Iris pigment epithelial cell (primary cell): Measurements from ENCODE around the gene ELOF1.

Experiments
- DNase-seq: peaks from one replicate; pipeline ENCODE4 v3.0.0-alpha.2; 2011; ENCODE audit warnings: low read depth

The ELOF1 gene

DNA sequence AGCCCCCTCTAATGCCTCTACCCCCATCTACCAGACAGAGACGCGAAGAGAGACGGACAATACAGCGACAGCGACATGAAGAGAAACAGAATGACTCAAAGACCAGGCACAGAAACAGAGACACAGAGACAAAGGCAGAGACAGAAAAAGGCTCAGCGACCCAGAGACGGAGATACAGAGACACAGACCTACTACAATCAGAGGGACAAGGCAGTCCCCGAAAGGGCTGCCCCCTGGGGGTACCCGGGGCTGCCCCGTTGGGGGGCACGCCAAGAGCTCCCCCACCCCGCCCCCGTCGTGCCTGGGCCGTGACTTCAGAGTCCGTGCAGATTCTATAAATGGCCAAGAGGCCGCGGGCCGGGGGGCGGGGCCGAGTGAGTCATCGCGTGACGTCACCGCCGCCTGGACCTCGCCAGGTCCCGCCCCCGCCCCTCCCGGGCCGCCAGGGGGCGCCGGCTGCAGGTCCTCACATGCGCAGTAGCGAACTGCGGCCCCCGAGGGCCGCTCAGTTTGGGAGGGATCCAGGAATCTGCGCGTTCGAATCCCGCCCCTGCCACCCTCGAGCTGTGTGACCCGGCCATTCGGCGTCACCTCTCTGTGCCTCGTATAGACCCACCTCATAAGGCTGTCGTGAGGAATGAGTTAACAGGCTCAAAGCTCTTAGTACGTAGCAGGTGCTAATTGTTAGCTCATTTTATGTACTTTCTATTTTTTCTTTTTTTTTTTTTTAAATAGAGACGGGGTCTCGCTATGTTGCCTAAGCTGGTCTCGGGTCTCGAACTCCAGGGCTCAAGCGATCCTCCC, 23.0 kb downstream of the ELOF1 start:
- peak; percentile 86 for DNase-seq

DNA sequence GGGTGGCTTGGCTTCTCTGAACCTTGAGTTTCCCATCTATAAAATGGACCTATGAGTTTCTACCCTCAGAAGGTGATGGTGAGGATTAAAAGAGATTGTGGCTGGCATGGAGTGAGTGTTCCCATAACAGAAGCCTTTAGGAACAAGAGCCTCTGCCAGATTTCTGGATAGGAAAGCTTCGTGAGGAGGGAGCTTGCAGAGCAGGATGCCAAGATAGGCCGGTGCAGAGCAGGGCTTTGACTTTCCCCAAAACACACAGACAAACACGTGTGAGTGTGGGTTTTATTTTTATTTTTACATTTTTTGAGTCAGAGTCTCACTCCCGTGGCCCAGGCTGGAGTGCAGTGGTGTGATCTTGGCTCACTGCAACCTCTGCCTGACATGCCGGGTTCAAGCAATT, 24.1 kb downstream of the ELOF1 start:
- no peak for DNase-seq

DNA sequence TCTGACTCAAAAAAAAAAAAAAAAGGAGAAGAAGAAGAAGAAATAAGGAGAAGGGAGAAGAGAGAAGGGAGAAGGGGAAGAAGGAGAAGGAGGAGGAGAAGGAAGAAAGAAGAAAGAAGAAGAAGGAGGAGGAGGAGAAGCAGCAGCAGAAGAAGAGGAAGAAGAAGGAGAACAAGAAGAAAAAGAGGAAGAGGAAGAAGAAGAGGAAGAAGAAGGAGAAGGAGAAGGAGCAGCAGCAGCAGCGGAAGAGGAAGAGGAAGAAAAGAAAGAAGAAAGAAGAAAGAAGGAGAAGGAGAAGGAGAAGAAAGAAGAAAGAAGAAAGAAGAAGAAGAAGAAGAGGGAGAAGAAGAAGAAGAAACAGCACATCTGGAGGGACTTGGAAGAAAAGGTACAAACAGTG, 24.5 kb downstream of the ELOF1 start:
- no peak for DNase-seq

DNA sequence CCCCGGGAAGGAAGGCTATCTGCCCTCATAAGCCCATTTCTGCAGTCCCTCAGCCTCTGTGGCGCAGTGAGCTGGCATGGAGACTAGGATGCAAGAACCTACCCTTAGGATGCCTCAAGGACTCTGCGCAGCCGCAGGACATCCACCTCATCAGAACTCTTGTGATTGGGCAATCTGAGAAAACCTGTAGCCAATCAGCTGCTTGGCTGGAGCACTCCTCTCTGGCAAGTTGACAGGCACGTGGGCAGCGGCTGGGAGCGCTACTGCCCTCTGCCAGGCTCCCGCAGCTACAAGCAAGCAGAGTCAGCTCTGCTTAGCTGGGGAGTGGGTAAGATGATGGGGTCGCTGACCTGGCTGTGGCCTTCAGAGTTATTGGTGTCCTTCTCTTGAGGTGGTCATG, 28.6 kb downstream of the ELOF1 start:
- peak; percentile 94 for DNase-seq

DNA sequence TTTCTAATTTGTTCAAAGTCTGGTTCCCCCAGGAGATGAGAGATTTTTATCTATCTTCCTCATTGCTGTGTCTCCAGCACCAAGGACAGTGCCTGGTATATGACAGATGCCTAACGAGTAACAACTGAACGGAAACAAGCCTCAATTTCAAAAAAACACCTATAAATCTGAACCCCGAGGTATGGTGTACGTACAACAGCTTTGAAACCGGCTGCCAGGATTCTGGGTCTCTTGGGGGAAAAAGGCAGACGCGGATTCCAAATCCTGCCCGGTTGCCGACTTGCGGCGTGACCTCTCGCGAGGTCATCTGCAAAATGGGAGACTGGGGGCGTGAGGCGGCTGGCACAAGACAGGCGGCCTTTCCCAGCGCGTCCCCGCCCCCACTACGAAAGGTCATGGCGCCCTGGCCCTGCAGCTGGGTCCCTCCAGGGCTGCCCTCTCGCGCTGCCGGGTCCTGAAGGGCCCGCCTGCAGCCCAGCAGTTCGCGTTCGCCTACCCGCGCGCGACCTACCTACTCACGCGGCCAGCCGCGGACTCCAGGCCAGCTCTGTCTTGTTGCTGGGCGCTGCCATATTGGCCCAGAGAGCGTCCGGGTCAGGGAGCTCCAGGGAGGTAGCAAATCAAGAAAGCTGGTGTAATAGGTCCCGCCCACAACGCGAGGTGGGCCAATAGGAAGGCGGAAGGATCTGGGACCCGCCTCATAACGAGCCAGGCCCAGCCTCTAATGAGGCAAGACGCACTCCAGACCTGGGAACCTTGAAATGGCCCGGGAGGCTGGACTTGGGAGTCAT, 30.3 kb downstream of the ELOF1 start, which contains the start of gene ECSIT:
Gene ECSIT, minus strand, starts transcription at position 584 of the 791 bp plus-strand sequence. CDS start 9,964 bp downstream, outside the sequence.
- DNase-seq = peak; percentile 99

DNA sequence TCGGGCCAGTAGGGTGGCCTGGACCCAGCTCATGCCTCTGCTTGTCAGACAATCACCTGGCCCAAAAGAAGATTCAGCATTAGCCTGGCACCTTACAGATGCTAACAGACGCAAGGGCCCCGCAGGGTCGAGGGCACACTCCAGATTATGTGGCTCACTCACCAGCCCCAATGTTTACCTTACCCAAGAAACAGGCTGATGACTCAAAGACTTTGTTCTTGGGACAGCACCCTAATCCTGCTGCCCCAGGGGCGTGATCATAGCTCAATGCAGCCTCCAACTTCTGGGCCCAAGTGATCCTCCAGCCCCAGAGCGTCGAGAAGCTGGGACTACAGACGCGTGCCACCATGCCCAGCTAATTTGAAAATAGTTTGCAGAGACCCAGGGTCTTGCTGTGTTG, 39.9 kb downstream of the ELOF1 start:
- no peak for DNase-seq

DNA sequence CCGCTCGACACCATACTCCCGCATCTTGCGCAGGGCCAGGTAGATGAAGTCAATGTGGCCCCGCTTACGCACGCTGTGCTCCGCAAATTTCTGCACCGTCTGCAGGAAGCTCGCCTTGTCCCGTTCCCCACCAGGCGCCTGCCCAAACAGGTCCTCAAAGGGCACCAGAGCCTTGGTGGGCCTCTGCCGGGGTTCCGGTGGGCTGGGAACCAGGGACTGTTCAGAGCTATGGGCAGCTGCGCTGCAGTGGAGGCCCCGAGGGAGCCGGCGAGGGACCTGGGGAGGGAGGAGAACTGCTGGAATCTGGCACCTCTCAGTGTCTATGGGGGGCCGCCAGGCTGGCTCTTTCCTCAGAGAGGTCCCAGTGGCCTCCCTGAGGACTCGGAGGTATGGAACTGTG, 45.1 kb downstream of the ELOF1 start:
- DNase-seq = no peak

DNA sequence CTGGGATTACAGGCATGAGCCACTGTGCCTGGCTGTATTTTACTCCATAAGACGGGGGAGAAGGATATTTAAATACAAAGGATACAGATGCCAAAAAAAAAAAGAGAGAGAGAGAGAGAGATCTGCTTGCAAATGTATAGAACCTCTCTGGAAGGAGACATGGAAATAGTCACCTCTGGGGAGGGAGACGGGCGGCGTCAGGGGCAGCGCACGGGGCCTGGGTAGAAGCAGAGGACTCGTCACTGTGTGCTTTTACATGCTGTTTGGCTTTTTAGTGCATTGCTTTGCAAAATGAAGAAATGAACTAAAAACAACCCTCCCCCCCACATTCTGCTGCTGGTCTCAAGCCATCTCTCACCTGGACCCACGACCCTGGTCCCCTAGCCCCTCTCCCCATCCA, 48.6 kb downstream of the ELOF1 start:
- DNase-seq = no peak

DNA sequence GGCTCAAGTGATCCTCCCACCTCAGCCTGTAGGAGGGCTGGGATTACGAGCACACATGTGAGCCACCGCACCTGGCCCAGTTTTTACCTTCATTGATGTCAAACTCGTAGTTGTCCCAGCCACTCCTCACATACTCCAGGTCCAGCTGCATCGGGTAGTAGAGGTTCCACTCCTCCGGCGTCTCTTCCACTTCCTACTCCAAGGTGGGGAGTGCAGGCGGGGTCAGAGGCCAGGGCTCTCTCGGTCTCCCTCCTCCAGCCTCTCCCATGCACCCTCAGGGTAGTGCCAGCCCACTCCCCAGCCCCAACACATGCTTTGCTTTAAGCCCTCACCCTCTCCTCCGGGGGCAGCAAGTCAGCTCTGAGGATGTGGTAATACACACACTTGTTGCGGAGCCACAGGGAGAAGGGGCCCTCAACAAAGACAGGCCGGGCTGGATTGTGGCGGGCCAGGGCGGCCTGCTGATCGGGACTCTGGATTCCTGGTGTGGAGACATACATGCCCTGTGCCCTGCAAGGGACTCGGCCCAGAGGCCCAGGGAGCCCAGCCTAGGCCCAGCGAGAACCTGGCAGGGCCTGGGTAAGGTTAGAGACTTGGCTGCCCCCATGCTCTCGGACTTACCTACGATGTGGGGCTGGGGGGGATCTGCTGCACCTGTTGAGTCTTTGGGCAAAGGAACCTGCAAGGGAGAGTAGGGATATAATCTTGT, 51.5 kb downstream of the ELOF1 start:
- DNase-seq = no peak

DNA sequence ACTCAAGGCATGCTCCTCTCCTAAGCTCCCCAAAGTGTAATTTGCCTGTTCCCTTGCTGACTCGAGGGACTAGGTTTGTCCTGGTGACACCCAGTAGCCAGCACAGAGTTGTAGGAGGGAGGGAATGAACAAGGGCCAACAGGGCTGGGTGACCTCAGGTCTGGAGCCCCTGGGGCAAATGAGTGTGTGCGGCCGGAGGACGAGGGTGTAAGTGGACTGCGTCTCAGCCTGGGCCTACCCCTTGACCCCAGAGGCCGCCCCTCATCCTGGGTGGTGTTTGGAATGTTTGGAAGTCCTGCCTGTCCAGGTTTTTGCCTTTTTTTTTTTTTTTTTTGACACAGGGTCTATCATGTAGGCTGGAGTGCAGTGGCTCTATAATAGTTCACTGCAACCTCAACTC, 52.1 kb downstream of the ELOF1 start:
- no peak for DNase-seq

DNA sequence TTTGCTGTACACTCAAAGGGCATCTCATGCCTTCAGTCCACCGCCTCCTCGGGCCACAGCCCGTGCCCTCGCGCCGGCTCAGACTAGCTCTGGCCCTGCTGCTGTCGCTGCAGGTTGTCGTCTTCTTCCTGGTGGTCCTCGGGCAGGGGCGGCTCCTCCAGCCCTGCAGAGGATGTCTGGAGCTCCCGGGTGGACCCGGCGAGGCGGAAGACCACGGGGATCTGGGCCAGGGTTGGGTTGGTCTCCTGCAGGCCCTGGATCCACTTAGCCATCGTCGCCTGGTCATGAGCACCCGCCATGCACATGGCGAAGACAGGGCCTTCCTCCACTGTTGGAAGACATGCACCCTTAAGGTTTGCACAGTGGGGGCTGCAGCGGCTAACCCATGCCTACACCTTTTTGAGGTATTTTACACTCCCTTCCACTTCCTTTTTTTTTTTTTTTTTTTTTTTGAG, 52.9 kb downstream of the ELOF1 start:
- no peak for DNase-seq

DNA sequence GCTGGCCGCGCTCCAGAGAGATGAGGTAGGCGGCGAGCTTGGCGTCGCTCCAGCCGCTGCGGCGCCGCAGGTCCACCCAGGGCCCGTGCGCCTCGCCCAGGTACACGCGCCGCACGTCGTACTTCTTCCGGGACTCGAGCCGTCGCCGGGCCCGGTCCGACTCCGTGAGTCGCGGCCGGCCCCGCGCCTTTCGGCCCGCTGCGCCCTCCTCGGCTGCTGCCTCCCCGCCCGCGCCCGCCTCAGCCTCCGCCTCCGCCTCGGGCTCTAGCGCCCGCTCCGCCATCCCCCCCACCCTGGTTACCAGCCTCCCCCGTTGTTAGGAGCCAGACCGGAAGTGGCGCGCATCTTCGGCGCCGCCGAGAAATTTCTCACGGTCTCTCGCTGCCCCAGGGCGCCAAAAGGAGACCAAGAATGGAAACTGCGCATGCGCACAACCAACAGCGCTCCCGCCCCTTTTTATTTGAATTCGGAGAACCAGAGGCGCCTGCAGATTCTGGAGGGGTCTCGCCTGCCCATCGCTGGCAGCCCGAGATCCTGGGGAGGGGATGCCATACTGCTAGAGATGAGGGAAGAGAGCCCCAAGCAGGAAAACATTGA, 53.4 kb downstream of the ELOF1 start, which contains the start of gene ZNF653:
Gene ZNF653, minus strand, starts transcription at position 336 of the 597 bp plus-strand sequence. Its CDS starts 53 bp downstream, at position 283.
- DNase-seq = peak; percentile 90

DNA sequence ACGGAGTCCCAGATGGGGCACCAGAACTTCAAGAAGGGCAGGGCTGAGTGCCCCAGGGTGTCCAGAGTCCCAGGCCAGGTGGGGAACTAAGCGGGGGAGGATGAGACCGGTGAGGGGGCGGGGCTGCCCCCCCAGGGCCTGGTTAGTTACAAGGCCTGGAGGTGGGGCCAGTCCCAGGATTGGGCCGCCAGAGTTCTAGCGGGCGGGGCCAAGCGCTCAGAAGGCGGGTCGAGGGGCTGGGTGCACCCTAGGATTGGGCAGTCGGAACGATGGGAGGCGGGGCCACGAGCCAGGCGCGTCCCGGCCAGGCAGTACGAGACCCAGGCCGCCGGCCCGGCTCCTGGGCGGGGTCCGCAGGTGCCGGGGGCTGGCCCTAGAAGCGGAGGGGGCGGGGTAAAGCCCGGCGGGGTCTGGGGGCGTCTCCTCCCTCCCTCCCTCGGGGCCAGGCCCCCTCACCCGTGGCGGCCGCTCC, 54.0 kb downstream of the ELOF1 start:
- peak; percentile 95 for DNase-seq

DNA sequence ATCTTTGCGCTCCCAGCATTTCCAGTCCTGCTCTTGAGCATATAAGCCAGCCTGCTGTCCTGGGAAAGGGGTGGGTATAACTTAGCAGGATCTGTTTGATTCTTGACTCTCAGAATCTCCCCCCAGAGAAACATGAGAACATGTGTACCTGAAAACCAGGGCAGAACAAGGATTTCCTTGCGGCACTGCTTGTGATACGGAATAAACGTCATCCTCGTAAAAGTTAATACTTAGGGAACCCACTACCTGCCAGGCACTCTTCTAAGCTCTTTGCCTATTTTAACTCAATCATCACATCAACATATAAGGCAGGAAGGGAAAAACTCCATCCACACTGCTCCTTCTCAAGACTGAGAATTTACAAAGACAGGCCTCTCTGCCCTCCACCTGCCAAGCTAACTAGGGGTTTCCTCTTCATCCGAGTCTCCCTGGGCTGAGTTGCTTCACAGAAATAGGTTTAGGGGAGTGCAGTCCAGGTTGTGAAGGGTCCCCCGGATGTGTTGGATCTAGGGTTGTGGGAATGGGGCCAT, 54.5 kb downstream of the ELOF1 start:
- no peak for DNase-seq
